ENCODE measurements around the gene DNAL1.

The DNAL1 gene

DNA sequence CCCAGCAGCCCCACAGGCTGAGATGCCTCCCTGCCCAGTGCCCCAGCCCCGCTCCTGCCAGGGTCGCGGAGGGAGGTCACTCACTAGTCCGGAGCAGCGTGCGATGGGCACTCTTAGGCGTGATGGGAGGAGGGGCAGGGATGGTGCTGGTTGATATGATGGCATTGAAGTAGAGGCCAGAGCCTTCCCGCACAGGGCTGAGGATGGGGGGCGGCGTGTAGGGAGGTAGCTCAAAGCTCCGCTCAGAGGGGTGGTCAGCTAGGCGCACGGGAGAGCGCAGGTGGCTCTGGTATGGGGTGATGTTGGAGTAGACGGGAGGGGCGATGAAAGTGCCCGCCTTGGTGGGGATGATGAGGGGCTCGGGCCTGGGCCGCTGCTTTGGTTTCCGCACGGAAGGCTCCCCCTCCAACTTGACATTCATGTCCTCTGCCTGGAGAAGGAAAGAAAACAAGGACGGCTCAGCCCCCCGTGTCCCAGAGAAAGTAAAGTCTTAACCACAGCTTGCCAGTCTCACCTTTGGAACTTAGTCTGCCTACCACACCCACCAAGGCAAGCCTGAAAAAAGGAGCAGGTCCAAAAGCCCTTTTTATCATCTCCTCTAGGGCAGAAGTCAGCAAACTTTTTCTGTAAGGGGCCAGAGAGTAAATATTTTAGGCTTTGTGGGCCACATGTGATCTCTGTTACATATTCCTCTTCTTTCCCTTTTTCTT, 84.9 kb downstream of the DNAL1 start:
- DNase-seq (ENCODE audit: extremely low spot score), result no peak
- ChIA-PET POLR2A (interaction anchor here (1.8 to 1.9 kb wide), 2 partner anchors 122 to 157 kb away, joined by 7 to 10 read pairs; partner anchors contain the start of genes PTGR2 and ZNF410), CTCF (interaction anchor here (0.8 to 3.0 kb wide), 13 partner anchors 8 to 320 kb away, joined by 3 to 14 read pairs (median 6); a partner anchor contains a TSS)
- no peak for TF ChIP-seq FOXM1 (IDR thresholded peaks at IDR 0.05; ENCODE audit: borderline replicate concordance)
- TF ChIP-seq, protein P1, sequence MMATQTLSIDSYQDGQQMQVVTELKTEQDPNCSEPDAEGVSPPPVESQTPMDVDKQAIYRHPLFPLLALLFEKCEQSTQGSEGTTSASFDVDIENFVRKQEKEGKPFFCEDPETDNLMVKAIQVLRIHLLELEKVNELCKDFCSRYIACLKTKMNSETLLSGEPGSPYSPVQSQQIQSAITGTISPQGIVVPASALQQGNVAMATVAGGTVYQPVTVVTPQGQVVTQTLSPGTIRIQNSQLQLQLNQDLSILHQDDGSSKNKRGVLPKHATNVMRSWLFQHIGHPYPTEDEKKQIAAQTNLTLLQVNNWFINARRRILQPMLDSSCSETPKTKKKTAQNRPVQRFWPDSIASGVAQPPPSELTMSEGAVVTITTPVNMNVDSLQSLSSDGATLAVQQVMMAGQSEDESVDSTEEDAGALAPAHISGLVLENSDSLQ (IDR thresholded peaks at IDR 0.05), result no peak
- no peak for TF ChIP-seq ELF4 (IDR thresholded peaks at IDR 0.05)
- no peak for TF ChIP-seq NFRKB (IDR thresholded peaks at IDR 0.05)
- TF ChIP-seq SUZ12 (IDR thresholded peaks at IDR 0.05), result no peak
- no peak for TF ChIP-seq ZNF384 (IDR thresholded peaks at IDR 0.05)
- no peak for TF ChIP-seq FOXK2 (IDR thresholded peaks at IDR 0.05)
- TF ChIP-seq LEF1 (IDR thresholded peaks at IDR 0.05; ENCODE audit: borderline replicate concordance), result no peak
- TF ChIP-seq FOXA1 (IDR thresholded peaks at IDR 0.05), result no peak
- TF ChIP-seq CTBP1 (IDR thresholded peaks at IDR 0.05; ENCODE audit: borderline replicate concordance), result no peak
- TF ChIP-seq SP1 (IDR thresholded peaks at IDR 0.05), result no peak

DNA sequence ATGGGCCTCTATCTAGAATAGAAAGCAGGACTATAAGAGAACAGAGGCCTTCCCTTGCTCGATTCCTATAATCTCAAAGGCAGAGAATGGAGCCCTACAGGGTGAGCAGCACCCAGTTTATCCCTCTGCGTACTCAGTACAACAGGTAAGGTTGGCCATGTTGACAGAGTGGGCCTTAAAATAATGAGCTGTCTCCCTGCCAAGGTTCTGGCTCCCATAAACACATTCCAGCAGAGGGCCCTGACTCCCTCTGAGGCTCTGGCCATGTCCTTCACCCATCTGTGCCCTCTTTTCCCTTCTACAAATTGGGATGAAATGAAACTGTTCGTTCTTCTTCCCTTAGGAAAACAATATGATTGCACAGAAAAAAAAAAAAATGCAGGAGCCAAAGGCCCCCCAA, 86.3 kb downstream of the DNAL1 start:
- TF ChIP-seq SP1 (IDR thresholded peaks at IDR 0.05) (no peak), FOXK2 (IDR thresholded peaks at IDR 0.05) (no peak), FOXA1 (IDR thresholded peaks at IDR 0.05) (no peak), FOXM1 (IDR thresholded peaks at IDR 0.05; ENCODE audit: borderline replicate concordance) (no peak), CTBP1 (IDR thresholded peaks at IDR 0.05; ENCODE audit: borderline replicate concordance) (no peak), BHLHE40 (IDR thresholded peaks at IDR 0.05; ENCODE audit: borderline replicate concordance) (no peak), SUZ12 (IDR thresholded peaks at IDR 0.05) (no peak), ZNF384 (IDR thresholded peaks at IDR 0.05) (no peak), ELF4 (IDR thresholded peaks at IDR 0.05) (no peak), ARNT (IDR thresholded peaks at IDR 0.05) (no peak), TARDBP (IDR thresholded peaks at IDR 0.05) (no peak), LEF1 (IDR thresholded peaks at IDR 0.05; ENCODE audit: borderline replicate concordance) (no peak), NFRKB (IDR thresholded peaks at IDR 0.05) (no peak), L3MBTL2 (conservative IDR thresholded peaks at IDR 0.05) (no peak), HDGF (IDR thresholded peaks at IDR 0.05; ENCODE audit: borderline replicate concordance) (no peak)
- TF ChIP-seq, protein P1 (IDR thresholded peaks at IDR 0.05), result no peak
- ChIA-PET POLR2A (interaction anchor here (1.5 kb wide), 2 partner anchors 121 to 219 kb away, joined by 4 to 7 read pairs; partner anchors contain the start of genes COQ6, FAM161B and PTGR2), CTCF (interaction anchor here (0.9 to 1.8 kb wide), 4 partner anchors 15 to 91 kb away, joined by 3 to 8 read pairs (median 4); no protein-coding TSS in a partner anchor)
- DNase-seq (ENCODE audit: extremely low spot score), result no peak

DNA sequence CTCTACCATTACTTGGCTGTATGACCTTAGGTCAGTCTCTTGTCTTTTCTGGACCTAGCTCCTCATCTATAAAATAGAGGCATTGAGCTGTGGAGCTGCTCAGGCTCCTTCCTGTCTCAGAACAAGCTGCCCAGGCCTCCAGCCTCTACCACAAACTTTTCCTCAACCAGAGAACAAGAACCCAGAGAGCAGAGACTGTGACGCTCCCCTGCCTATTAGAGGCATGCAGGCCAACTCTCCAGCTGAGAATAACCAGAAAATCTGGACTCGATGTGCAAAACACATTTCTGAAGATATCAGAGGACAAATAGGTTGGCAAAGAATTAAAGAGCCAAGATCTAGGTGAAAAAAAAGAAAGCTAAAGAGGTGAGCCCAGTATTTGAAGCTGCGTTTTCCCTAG, 87.2 kb downstream of the DNAL1 start:
- no peak for DNase-seq (ENCODE audit: extremely low spot score)
- POLR2A ChIA-PET, result interaction anchor here (1.5 kb wide), 2 partner anchors 120 to 218 kb away, joined by 4 to 7 read pairs; partner anchors contain the start of genes COQ6, FAM161B and PTGR2
- CTCF ChIA-PET, result interaction anchor here (0.7 to 1.8 kb wide), 5 partner anchors 10 to 91 kb away, joined by 3 to 8 read pairs (median 4); no protein-coding TSS in a partner anchor
- no peak for TF ChIP-seq SUZ12 (IDR thresholded peaks at IDR 0.05)
- TF ChIP-seq CTBP1 (IDR thresholded peaks at IDR 0.05; ENCODE audit: borderline replicate concordance), result no peak
- no peak for TF ChIP-seq BHLHE40 (IDR thresholded peaks at IDR 0.05; ENCODE audit: borderline replicate concordance)
- TF ChIP-seq NFRKB (IDR thresholded peaks at IDR 0.05), result no peak
- TF ChIP-seq, protein P1 (IDR thresholded peaks at IDR 0.05), result no peak
- no peak for TF ChIP-seq ARNT (IDR thresholded peaks at IDR 0.05)

DNA sequence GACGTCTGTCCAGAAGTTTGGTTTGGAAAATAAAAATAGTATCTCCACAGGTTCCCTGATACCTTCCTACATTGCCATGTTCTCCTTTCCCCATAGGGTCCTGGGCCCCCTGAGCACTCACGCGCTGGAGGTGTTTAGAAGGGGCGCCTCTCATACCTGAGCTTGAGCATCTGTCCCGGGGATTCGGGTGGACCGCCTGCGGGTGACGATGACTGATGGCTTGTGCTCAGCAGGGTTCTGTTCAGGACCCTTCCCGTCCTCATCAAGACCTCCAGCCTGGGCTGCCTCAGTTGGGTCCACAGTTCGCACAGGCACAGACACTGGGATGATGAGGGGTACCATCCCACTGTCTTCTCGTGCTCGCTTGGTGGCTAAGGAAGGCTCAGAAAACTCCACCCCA, 92.1 kb downstream of the DNAL1 start:
- ChIA-PET CTCF (no interaction called here), POLR2A (no interaction called here)
- no peak for TF ChIP-seq ARNT (IDR thresholded peaks at IDR 0.05)
- TF ChIP-seq NFRKB (IDR thresholded peaks at IDR 0.05), result no peak
- no peak for TF ChIP-seq HDGF (IDR thresholded peaks at IDR 0.05; ENCODE audit: borderline replicate concordance)
- TF ChIP-seq L3MBTL2 (conservative IDR thresholded peaks at IDR 0.05), result no peak
- DNase-seq (ENCODE audit: extremely low spot score), result no peak

DNA sequence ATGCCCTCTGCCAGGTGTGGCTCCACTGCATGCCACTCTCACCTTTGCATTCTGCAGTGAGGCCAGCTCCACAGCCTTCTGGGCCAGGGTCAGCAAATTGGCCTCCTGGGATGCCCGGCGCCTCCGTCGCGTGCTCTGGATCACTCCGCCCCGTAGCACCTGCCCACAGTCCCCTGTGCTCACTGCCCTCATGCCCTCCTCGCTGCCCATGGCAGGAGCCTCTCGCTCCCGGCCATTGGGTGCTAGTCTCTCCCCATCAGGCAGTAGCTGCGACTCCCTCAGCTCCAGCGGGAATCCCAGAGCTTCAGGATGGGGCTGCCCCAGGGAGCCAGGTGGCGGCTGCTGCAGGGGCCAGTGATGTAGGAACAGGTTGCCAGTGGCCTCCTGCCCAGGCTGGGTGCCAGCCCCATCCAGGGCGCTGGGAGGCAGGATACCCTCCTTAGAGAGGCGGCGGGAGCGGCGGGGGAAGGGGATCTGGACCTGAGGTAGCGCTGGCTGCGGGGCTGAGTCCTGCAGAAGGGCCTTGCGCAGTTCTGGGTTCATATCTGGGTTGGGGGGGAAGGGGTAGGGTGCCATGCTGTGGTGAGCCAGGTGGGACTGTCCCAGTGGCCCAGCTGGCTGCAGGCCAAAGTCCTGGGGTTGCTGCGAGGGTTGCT, 93.9 kb downstream of the DNAL1 start:
- no peak for DNase-seq (ENCODE audit: extremely low spot score)
- CTCF ChIA-PET, result interaction anchor here (0.6 kb wide), 1 partner anchor 1635 kb away, joined by 3 read pairs; no protein-coding TSS in a partner anchor
- POLR2A ChIA-PET, result no interaction called here
- TF ChIP-seq, protein P1 (IDR thresholded peaks at IDR 0.05), result no peak
- TF ChIP-seq L3MBTL2 (conservative IDR thresholded peaks at IDR 0.05) (no peak), ZNF384 (IDR thresholded peaks at IDR 0.05) (no peak)
